HEK293 (cell line): Measurements from ENCODE around the gene BAIAP2.

Experiments used
- CTCF ChIA-PET: fragments of 350-600 bp; formaldehyde crosslinking; extraction: SDS; loops from one replicate; lab custom pipeline; 2021; ENCODE audit warnings: antibody characterized with exemption; lab: Yijun Ruan, JAX
- POLR2A ChIA-PET: fragments of 300-600 bp; formaldehyde crosslinking; extraction: SDS; loops from one replicate; lab custom pipeline; 2020; ENCODE audit warnings: antibody characterized with exemption, inconsistent platforms; lab: Yijun Ruan, JAX
- H3K27ac ChIP-seq: fragments of 200-500 bp; sonication (Bioruptor generic); 2 replicates; pipeline ENCODE4 v1.5.1; 2014; ENCODE audit warnings: low read depth, low read length, control low read depth, inconsistent platforms; ENCODE audit errors: extremely low read depth
- H3K36me3 ChIP-seq, 2 experiments: fragments of 200-500 bp in 1 of 2; sonication (Bioruptor generic) in 1 of 2; 1 replicate in 1 of 2; 2 replicates in 1 of 2; pipeline ENCODE4 v1.5.1; 2014 to 2017; ENCODE audit warnings: inconsistent platforms in 2 of 2, low read length in 2 of 2; ENCODE audit not compliant: control insufficient read depth in 2 of 2, insufficient read depth in 1 of 2
- H3K4me1 ChIP-seq: fragments of 200-500 bp; sonication (Bioruptor generic); 2 replicates; pipeline ENCODE4 v1.5.1; 2014; ENCODE audit warnings: mild to moderate bottlenecking, low read length, inconsistent platforms; ENCODE audit not compliant: control insufficient read depth, insufficient read depth
- H3K4me3 ChIP-seq: 2 replicates; pipeline ENCODE4 v1.5.1; 2011; ENCODE audit warnings: low read depth, mild to moderate bottlenecking, control low read depth, low read length, moderate library complexity
- H3K9me3 ChIP-seq: fragments of 200-500 bp; sonication (Bioruptor generic); 2 replicates; pipeline ENCODE4 v1.5.1; 2014; ENCODE audit warnings: low read depth, low read length, inconsistent platforms; ENCODE audit not compliant: control insufficient read depth, insufficient read depth
- ZBTB21 ChIP-seq: fragments of 450-650 bp; formaldehyde crosslinking; IDR thresholded peaks from 2 replicates; pipeline ENCODE4 v1.5.1; 2017; ENCODE audit warnings: missing biosample characterization, missing genetic modification characterization
- ZBTB7A ChIP-seq: fragments of 450-650 bp; formaldehyde crosslinking; IDR thresholded peaks from 2 replicates; pipeline ENCODE4 v1.5.1; 2016; ENCODE audit warnings: low read depth, missing biosample characterization, missing genetic modification characterization
- ZFP41 ChIP-seq: fragments of 450-650 bp; formaldehyde crosslinking; IDR thresholded peaks from 2 replicates; pipeline ENCODE4 v1.5.1; 2016; ENCODE audit warnings: missing biosample characterization, missing genetic modification characterization, borderline replicate concordance
- ZNF157 ChIP-seq: fragments of 450-650 bp; formaldehyde crosslinking; IDR thresholded peaks from 2 replicates; pipeline ENCODE4 v1.5.1; 2016; ENCODE audit warnings: missing biosample characterization, missing genetic modification characterization
- ZNF175 ChIP-seq: fragments of 450-650 bp; formaldehyde crosslinking; IDR thresholded peaks from 2 replicates; pipeline ENCODE4 v1.5.1; 2016; ENCODE audit warnings: missing biosample characterization, missing genetic modification characterization
- ZNF292 ChIP-seq: fragments of 450-650 bp; formaldehyde crosslinking; IDR thresholded peaks from 2 replicates; pipeline ENCODE4 v1.5.1; 2016; ENCODE audit warnings: low read depth, missing biosample characterization, missing genetic modification characterization, borderline replicate concordance
- ZNF37A ChIP-seq: fragments of 450-650 bp; IDR thresholded peaks from 2 replicates; pipeline ENCODE4 v1.5.1; 2018; ENCODE audit warnings: missing biosample characterization, missing genetic modification characterization
- ZNF48 ChIP-seq: fragments of 450-650 bp; formaldehyde crosslinking; IDR thresholded peaks from 2 replicates; pipeline ENCODE4 v1.5.1; 2016; ENCODE audit warnings: missing biosample characterization, missing genetic modification characterization
- ZNF558 ChIP-seq: fragments of 450-650 bp; formaldehyde crosslinking; IDR thresholded peaks from 2 replicates; pipeline ENCODE4 v1.5.1; 2016; ENCODE audit warnings: missing biosample characterization, missing genetic modification characterization
- ZNF571 ChIP-seq: fragments of 450-650 bp; formaldehyde crosslinking; IDR thresholded peaks from 2 replicates; pipeline ENCODE4 v1.5.0; 2017; ENCODE audit warnings: missing biosample characterization, missing genetic modification characterization
- ZNF623 ChIP-seq: fragments of 450-650 bp; formaldehyde crosslinking; IDR thresholded peaks from 2 replicates; pipeline ENCODE4 v1.5.1; 2016; ENCODE audit warnings: missing biosample characterization, missing genetic modification characterization
- ZNF654 ChIP-seq: fragments of 450-650 bp; formaldehyde crosslinking; IDR thresholded peaks from 2 replicates; pipeline ENCODE4 v1.5.1; 2016; ENCODE audit warnings: low read depth, missing biosample characterization, missing genetic modification characterization
- ZNF658 ChIP-seq: fragments of 450-650 bp; formaldehyde crosslinking; IDR thresholded peaks from 2 replicates; pipeline ENCODE4; 2016; ENCODE audit warnings: missing biosample characterization, missing genetic modification characterization
- ZNF660 ChIP-seq: fragments of 450-650 bp; IDR thresholded peaks from 2 replicates; pipeline ENCODE4 v1.5.1; 2018; ENCODE audit warnings: missing biosample characterization, mild to moderate bottlenecking, missing genetic modification characterization
- ZNF664 ChIP-seq: fragments of 450-650 bp; formaldehyde crosslinking; IDR thresholded peaks from 2 replicates; pipeline ENCODE4 v1.5.1; 2016; ENCODE audit warnings: missing biosample characterization, missing genetic modification characterization
- ZNF747 ChIP-seq: fragments of 450-650 bp; formaldehyde crosslinking; IDR thresholded peaks from 2 replicates; pipeline ENCODE4 v1.5.1; 2016; ENCODE audit warnings: missing biosample characterization, missing genetic modification characterization
- ZNF785 ChIP-seq: fragments of 450-650 bp; formaldehyde crosslinking; IDR thresholded peaks from 2 replicates; pipeline ENCODE4 v1.5.1; 2016; ENCODE audit warnings: missing biosample characterization, missing genetic modification characterization
- TF ChIP-seq, protein P1 (sequence below): fragments of 450-650 bp; formaldehyde crosslinking; IDR thresholded peaks from 2 replicates; pipeline ENCODE4 v1.5.1; 2016; ENCODE audit warnings: missing biosample characterization, missing genetic modification characterization
- TF ChIP-seq, protein P2 (sequence below): fragments of 450-650 bp; formaldehyde crosslinking; IDR thresholded peaks from 2 replicates; pipeline ENCODE4 v1.5.1; 2016; ENCODE audit warnings: missing biosample characterization, missing genetic modification characterization
- TF ChIP-seq, protein P3 (sequence below): fragments of 450-650 bp; formaldehyde crosslinking; IDR thresholded peaks from 2 replicates; pipeline ENCODE4 v1.5.1; 2016; ENCODE audit warnings: missing biosample characterization, missing genetic modification characterization
- TF ChIP-seq, protein P4 (sequence below): fragments of 450-650 bp; formaldehyde crosslinking; IDR thresholded peaks from 2 replicates; pipeline ENCODE4 v1.5.1; 2017; ENCODE audit warnings: missing biosample characterization, missing genetic modification characterization

BAIAP2 gene

DNA sequence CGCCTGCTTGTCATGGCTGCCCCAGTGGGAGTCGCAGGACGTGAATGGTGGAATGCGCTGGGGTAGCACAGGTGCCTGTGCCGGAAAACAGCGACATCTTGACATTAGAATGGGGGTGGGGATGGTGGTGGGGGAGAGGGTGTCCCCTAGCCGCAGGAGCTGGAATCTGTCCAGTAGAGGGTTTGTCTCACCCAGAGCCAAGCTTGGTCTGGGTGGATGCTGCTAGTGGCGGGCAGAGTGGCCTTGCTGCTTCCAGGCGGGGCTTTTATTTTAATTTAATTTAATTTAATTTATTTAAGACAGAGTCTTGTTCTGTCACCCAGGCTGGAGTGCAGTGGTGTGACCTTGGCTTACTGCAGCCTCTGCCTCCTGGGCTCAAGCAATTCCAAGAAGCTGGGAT lies 7.7 kb downstream of the BAIAP2 start (continued):
- TF ChIP-seq, protein P1, sequence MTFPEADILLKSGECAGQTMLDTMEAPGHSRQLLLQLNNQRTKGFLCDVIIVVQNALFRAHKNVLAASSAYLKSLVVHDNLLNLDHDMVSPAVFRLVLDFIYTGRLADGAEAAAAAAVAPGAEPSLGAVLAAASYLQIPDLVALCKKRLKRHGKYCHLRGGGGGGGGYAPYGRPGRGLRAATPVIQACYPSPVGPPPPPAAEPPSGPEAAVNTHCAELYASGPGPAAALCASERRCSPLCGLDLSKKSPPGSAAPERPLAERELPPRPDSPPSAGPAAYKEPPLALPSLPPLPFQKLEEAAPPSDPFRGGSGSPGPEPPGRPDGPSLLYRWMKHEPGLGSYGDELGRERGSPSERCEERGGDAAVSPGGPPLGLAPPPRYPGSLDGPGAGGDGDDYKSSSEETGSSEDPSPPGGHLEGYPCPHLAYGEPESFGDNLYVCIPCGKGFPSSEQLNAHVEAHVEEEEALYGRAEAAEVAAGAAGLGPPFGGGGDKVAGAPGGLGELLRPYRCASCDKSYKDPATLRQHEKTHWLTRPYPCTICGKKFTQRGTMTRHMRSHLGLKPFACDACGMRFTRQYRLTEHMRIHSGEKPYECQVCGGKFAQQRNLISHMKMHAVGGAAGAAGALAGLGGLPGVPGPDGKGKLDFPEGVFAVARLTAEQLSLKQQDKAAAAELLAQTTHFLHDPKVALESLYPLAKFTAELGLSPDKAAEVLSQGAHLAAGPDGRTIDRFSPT = no peak
- TF ChIP-seq ZNF157 (tag by site-specific recombination) = no peak
- no peak for TF ChIP-seq ZBTB21 (tag by site-specific recombination)
- TF ChIP-seq, protein P2, sequence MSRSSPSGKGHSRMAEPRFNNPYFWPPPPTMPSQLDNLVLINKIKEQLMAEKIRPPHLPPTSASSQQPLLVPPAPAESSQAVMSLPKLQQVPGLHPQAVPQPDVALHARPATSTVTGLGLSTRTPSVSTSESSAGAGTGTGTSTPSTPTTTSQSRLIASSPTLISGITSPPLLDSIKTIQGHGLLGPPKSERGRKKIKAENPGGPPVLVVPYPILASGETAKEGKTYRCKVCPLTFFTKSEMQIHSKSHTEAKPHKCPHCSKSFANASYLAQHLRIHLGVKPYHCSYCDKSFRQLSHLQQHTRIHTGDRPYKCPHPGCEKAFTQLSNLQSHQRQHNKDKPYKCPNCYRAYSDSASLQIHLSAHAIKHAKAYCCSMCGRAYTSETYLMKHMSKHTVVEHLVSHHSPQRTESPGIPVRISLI (tag by site-specific recombination) = no peak
- no peak for TF ChIP-seq ZNF747 (tag by site-specific recombination)
- no peak for TF ChIP-seq ZNF292 (tag by site-specific recombination)
- TF ChIP-seq ZNF664 (tag by site-specific recombination) = no peak
- TF ChIP-seq ZFP41 = no peak
- TF ChIP-seq ZBTB7A = no peak
- TF ChIP-seq ZNF571 (tag by site-specific recombination) = no peak

DNA sequence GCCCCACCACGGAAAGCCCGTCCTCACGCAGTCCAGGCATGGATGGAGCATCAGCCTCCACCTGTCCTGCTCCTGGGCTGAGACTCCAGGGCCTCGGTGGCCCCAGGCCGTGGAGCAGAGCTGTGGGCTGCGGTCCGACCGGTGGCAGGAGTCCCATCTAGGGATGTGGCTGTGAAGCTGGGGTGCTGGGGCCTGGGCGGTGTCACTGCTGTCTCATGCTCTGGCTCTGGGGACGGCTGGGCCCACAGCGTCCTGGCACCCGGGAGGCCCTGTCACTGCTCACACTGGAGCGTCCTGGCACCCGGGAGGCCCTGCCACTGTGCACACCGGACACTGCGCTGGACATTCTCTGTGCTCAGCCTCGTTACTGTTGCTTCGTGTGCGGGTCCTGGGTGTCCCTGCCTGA lies 8.4 kb downstream of the BAIAP2 start:
- H3K27ac ChIP-seq = no peak overlapping the region
- no peak overlapping the region for H3K4me3 ChIP-seq
- H3K4me1 ChIP-seq = peaks cover 20% of the 10 kb centered on the region
- POLR2A ChIA-PET = interaction anchor here (0.7 to 2.9 kb wide), 5 partner anchors 8 to 54 kb away, joined by 3 to 10 read pairs (median 5); partner anchors contain the start of gene BAIAP2
- H3K9me3 ChIP-seq = no peaks in the 10 kb centered on the region
- CTCF ChIA-PET = interaction anchor here (0.7 to 2.4 kb wide), 4 partner anchors 16 to 58 kb away, joined by 3 to 12 read pairs (median 7); no protein-coding TSS in a partner anchor
- TF ChIP-seq ZNF175 (no peak), ZNF558 (no peak), ZNF48 (tag by site-specific recombination) (no peak), ZNF660 (tag by site-specific recombination) (no peak), ZNF623 (tag by site-specific recombination) (no peak), ZNF785 (tag by site-specific recombination) (no peak), ZNF654 (tag by site-specific recombination) (no peak), ZNF37A (no peak), ZNF658 (no peak), ZNF747 (tag by site-specific recombination) (no peak)
- TF ChIP-seq, protein P3, sequence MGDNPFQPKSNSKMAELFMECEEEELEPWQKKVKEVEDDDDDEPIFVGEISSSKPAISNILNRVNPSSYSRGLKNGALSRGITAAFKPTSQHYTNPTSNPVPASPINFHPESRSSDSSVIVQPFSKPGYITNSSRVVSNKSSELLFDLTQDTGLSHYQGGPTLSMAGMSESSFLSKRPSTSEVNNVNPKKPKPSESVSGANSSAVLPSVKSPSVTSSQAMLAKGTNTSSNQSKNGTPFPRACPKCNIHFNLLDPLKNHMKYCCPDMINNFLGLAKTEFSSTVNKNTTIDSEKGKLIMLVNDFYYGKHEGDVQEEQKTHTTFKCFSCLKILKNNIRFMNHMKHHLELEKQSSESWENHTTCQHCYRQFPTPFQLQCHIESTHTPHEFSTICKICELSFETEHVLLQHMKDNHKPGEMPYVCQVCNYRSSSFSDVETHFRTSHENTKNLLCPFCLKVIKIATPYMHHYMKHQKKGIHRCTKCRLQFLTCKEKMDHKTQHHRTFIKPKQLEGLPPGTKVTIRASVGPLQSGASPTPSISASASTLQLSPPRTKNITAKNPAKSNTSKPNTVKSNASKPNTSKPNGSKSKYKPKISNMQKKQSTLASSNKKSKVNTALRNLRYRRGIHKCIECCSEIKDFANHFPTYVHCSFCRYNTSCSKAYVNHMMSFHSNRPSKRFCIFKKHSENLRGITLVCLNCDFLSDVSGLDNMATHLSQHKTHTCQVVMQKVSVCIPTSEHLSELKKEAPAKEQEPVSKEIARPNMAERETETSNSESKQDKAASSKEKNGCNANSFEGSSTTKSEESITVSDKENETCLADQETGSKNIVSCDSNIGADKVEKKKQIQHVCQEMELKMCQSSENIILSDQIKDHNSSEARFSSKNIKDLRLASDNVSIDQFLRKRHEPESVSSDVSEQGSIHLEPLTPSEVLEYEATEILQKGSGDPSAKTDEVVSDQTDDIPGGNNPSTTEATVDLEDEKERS (tag by site-specific recombination) = no peak
- TF ChIP-seq, protein P4, sequence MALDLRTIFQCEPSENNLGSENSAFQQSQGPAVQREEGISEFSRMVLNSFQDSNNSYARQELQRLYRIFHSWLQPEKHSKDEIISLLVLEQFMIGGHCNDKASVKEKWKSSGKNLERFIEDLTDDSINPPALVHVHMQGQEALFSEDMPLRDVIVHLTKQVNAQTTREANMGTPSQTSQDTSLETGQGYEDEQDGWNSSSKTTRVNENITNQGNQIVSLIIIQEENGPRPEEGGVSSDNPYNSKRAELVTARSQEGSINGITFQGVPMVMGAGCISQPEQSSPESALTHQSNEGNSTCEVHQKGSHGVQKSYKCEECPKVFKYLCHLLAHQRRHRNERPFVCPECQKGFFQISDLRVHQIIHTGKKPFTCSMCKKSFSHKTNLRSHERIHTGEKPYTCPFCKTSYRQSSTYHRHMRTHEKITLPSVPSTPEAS (tag by site-specific recombination) = no peak
- peaks cover 0 to 18% of the 10 kb centered on the region in 2 experiments; a peak in 1 of 3 replicates for H3K36me3 ChIP-seq
